Inferior parietal cortex (tissue), 1 donor: ENCODE data around the gene HM13.
"Not testable (repeated sequence)": the region's sequence is repeated elsewhere in the genome, so short reads cannot be mapped to it uniquely, and the experiment has no call there.

ENCODE experiments used
- DNase-seq: peaks from one replicate; pipeline ENCODE4 v3.0.0-alpha.2; 2016; ENCODE audit errors: extremely low spot score

Gene HM13

DNA sequence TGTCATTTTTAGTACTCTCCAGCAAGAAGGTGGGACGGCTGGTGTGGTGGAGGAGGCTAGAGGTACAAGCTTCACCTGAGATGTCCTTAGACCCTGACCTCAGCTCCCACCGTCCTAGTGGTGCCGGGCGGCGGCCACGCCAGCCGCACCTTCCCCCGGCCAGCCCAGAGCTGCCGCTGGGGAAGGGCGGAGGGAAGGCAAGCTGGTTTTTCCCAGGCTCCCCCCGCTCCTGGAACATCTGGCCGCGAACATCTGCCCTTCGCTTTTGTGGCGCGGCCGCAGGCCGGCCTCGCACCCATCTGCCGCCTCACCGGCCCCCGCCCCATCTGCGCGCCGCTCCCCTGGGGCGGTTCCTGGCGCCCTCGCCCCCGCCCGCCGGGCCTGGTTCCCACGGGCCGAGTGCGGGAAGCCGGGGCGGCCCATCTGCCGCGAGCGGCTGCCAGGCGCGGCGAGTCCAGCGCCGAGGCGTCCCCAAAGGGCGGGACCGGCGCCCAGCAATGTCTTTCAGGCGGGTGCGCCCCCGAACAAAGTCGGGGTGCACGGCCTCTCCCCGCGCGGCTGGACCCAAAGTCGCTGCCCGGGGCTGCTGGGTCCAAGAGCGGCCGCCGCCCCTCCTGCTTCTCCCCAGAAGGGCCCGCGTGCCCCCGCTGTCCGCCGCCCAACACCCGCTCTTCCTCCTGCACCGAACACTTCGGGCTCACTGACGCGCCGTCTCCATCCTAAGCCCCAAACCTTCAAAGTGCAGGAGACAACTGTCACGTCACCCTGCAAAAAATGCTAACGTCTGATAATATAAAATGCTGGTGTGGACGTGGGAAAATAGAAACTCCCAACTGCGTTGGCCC, 73.5 kb downstream of the HM13 start:
- DNase-seq, result no peak

DNA sequence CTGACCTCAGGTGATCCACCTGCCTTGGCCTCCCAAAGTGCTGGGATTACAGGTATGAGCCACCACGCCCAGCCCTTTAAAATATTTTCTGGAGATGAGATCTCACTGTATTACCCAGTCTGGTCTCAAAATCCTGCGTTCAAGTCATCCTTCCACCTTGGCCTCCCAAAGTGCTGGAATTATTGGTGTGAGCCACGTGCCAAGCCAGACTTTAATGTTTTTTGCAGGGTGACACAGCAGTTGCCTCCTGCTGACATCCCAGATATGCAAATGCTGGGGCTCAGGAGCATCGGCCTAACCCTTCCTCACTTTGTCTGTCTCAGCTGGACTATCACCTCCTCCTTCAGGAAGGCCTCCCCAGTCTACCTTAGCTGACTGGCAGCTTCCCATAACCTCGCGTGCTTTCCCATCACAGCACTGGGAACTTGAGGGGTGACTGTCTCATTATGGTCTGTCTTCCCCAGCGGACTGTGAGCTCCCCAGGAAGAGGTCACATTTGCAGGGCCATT, 76.5 kb downstream of the HM13 start:
- no peak for DNase-seq

DNA sequence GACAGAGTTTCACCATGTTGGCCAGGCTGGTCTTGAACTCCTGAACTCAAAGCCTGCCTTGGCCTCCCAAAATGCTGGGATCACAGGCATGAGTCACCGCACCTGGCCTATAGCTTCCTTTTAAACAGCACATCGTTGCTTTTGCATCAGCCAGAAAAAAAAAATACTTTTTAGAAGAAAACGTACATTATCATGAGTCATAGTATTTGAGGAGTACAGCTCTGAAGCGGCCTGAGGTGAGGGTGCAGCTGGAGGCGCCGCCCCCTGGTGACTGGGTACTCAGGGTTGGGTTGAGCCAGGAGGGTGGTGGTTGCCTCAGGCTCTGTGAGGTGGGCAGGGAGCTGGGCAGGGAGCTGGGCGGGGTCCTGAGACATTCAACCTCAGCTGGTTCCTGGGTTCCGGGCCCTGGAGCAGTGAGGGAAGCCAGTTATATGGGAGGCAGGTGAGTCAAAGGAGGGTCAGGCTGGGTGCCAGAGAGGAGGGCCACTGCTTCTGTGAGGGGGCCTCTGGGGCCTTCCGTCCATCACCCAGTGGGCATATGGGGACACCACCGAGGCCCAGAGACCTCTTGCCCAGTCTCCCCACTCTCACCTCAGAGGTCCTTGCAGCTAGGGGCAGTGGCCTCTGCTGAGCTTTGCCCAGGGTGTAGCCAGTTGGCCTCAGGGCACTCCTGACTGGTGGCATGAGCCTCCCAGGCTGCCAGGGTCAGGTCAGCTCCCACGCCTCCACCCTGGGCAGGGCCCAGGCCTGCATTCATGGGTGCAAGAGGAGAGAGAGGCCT, 79.2 kb downstream of the HM13 start:
- DNase-seq, result no peak

DNA sequence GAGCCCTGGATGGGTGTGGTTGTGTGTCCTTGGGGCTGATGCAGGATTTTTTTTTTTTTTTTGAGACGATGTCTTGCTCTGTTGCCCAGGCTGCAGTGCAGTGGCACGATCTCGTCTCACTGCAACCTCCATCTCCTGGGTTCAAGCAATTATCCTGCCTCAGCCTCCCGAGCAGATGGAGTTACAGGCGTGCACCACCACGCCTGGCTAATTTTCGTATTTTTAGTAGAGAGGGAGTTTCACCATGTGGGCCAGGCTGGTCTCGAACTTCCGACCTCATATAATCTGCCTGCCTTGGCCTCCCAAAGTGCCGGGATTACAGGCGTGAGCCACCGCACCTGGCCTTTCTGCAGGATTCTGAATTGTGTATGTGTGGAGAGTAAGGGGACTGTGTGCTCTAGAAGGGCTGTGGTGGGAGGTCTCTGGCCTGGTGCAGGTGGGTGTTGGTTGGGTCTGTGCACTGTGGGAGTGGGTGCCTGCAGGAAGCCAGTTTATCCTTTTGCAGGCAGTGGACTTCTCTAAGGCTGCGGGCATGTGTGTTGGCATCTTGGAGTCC, 79.8 kb downstream of the HM13 start:
- DNase-seq, result no peak

DNA sequence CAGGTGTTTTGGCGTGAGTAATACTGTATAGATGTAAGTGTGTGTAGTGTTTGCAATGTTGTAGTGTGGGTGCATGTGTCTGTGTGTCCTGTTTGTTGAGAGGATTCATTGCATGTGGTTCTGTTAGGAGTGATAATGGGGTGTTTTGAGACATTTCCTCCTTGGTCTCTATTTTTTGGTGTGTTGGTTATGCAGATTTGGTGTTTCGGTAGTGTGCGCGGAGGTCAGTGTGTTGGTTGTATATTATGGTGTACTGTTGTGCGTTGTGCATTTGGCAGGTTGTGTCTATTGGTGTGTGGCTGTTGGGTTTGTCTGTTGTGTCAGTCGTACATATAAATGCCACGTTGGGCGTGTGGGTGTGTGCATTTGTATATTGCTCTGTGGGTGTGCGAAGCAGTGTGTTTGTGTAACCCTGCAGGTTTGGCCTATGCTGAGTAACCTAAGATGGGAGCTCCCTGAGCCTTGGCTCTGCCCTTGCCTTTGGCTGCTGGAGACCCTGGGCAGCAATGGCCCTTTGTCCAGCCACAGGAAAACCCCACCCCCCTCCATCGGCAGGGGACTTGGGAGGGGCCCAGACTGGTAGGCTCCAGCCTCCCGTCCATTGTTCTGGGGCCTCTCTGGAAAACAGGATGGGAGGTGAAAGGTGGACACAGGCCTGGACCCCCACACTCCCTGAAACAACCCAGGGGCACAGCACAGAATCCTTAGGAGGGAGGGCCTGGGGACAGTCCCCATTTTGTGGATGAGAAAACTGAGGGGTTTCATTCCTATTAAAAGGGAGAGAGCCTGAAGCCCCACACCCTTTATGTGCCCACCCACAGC, 80.5 kb downstream of the HM13 start:
- no peak for DNase-seq

DNA sequence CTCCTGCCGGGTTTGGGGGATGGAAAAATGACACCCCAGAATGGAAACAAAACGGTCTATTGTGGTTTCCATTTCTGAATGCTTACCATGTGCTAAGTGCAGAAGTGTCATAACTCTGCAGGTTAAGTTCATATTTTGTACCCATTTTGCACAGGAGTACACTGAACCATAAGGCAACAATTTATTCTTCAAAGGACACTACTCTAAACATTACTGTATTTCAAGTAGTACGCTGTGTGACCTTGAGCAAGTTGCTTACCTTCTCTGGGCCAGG, 81.1 kb downstream of the HM13 start:
- DNase-seq, result no peak

DNA sequence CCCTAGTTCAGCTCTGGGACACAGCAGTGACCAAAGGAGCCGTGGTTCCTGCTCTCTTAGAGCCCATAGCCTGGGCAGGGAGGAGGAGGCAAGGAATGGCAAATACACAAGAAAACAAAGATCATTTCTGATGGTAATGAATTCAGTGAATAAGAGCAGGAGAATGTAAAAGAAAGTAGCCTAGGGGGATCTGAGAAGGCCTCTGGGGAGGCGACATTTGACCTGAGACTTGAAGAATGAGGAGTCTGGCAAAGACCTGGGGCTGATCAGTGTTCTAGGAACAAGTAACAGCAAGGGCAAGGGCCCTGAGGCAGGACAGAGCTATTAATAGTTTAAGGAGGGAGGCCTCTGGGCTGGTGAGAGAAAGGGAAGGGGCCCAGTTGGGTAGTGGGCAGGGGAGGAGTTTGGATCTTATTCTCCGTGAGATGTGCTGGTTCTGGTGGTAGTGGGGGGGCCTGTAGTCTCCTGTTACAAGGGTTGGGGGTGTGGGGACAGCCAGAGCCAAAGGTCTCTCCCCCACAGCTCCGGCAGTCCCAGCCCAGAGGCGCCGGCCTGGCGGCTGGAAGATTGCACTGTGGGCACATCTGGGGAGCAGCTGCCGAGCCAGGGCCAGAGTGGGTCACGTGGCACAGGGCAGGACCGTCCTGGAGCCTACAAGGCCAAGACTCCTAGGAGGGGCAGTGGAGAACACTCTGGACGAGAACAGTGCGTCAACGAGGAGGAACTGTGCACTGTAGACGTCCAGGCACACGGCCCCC, 81.6 kb downstream of the HM13 start:
- no peak for DNase-seq

DNA sequence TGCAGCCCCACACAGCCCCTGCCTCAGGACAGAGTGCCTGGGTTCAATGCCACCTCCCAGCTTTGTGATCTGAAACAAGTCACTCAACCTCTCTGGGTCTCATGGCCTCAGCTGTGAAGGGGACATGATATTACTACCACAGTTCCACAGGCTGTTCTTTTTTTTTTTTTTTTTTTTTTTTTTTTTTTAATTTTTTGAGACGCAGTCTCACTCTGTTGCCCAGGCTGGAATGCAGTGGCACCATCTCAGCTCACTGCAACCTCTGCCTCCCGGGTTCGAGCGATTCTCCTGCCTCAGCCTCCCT, 82.1 kb downstream of the HM13 start:
- DNase-seq, result not testable (repeated sequence)

DNA sequence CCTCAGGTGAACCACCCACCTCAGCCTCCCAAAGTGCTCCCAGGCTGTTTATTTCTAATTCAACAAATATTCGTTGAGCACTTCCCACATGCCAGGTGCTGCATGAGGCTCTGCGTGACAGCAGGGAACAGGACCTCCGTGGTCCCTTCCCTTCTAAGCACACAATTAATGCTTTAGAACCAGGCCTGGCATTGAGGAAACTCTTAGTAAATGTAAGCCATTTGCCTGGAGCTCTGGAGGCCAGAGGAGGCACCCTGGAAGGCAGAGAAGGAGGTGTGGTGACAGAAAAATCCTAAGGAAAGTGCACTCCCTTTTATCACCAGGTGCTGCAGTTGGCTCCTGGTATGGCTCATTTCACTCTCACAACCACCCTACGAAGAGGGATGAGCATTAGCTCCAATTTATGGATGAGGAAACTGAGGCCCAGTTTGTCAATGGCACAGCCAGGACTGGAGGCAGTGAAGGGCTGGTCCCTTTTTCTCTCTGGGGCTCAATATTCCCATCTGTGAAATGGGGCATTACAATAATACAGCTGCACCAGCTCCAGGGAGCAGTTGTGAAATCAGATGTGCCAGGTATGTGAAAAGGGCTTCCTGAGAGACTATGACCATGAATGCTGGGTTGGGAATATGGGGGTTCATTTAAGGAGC, 82.7 kb downstream of the HM13 start:
- DNase-seq, result no peak

DNA sequence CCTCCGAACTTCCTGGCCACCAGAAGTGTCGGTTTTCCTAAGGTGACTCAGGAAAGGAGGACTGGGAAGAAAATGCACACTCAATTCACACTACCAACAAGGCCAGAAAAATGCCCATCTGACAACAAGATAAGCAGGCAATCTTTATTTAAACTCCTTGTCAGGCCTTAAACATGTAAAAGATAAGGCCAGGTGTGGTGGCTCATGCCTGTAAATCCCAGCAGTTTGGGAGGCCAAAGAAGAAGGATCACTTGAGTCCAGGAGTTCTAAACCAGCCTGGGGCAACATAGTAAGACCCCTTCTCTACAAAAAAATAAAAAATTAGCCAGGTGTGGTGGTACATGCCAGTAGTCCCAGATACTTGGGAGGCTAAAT, 83.2 kb downstream of the HM13 start:
- no peak for DNase-seq

DNA sequence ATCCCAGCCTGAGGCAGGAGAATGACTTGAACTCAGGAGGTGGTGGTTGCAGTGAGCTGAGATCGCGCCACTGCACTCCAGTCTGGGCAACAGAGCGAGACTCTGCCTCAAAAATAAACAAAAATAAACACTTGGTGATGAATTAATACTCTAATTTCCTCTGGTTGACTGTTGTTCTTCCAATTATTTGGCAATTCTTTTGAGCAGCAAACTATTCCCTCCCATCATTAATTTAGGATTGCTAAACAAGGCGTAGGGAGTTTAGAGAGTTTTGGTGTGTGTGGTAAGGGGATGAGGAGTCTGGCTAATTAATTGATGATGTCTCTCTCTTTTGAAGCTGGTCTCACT, 88.2 kb downstream of the HM13 start:
- DNase-seq, result no peak

DNA sequence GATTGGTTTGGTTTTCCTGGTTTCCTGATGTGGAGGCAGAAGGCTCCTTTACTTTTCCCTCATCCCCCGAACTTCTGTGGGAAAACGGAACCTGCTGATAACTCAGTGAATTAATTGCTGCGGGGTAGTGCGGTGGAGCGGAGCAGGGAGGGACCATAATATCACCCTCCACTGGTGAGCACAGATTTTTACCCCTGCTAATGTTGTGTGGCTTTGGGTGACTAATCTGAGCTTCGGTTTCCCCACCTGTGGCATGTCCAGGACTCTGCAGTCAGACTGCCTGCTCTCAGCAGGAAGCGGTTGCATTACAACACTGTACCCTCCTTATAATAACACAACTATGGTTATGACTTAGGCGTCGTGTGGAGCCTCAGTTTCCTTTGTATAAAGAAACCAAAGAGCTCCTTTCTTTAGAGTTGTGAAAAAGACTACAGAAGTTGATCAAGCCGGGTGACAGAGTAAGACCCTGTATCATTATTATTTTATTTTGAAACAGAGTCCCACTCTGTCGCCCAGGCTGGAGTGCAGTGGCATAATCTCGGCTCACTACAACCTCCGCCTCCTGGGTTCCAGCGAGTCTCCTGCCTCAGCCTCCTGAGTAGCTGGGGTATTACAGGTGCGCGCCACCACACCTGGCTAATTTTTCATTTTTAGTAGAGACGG, 88.7 kb downstream of the HM13 start:
- DNase-seq, result no peak

DNA sequence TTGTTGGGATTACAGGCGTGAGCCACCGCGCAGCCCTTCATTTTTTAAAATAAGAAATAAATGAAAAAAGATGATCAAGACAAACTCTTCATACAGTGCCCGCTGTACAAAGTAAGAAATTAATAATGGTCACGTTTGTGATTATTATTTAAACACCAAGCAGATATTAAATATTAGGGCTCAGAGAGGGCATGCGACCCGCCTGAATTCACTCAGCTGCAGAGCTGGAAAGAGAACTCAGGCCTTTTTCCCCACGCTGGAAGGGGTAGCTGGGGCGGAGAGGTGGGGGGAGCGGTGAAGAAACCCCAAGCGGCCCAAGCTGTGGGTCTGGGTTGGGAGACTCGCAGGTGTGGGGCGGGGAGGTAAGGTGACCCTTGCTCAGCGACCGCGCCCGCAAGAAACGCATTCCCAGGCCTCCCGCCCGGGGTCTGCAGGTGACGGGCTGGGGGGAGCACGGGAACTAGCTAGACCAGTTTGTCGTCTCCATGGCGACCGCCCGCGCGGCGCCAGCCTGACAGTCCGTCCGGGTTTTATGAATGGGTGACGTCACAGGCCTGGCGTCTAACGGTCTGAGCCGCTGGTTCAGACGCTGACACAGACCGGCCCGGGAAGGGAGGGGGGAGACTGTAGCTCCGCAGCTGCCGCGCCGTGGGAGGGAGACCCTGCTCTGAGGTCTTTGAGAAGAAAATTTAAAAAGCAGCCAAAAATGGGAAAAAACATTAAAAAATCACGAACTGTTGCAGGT, 89.8 kb downstream of the HM13 start:
- DNase-seq, result peak; percentile 87

DNA sequence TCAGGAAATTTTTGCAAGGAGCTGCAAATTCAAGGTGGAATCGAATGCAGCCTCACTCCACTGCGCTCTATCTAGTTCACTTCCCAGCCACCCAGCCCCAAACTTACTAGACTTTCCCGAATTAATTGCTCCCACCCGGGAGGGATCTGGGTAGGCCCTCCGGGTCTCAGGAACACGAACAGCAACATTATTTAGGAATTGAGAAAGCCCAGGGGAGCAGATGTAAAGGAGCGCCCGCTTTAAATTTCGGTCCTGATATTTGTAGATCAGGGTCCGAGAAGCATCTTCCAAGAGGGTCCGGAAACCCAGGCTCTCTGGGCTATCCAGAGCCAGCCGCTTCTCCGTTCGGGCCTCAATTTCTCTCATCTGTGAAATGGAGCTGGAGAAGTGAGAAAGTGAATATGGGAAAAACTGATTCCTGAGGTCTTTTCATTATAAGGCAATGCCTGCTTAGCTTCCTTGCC, 90.4 kb downstream of the HM13 start:
- DNase-seq, result no peak

DNA sequence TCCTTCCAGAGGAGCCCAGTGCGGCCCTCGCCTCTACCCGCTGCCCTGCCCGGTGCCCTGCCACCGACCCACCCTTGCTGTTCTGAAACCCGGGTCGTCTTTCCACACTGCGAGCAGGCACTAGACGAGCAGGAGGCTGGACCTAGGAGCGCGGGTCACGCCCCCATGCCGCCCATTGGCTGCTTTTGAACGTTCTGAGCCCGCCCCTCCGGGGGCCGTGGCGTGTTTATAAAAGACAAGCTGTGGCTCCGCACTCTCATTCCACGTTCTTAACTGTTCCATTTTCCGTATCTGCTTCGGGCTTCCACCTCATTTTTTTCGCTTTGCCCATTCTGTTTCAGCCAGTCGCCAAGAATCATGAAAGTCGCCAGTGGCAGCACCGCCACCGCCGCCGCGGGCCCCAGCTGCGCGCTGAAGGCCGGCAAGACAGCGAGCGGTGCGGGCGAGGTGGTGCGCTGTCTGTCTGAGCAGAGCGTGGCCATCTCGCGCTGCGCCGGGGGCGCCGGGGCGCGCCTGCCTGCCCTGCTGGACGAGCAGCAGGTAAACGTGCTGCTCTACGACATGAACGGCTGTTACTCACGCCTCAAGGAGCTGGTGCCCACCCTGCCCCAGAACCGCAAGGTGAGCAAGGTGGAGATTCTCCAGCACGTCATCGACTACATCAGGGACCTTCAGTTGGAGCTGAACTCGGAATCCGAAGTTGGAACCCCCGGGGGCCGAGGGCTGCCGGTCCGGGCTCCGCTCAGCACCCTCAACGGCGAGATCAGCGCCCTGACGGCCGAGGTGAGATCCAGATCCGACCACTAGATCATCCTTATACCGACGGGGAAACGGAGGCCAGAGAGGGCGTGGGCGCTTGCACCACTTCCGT, 91.0 kb downstream of the HM13 start, which contains the start of gene ID1:
ID1 (plus strand) TSS at position 259 of the 871 bp plus-strand sequence; CDS start at position 358, 99 bp downstream.
- DNase-seq, result peak; percentile 94

DNA sequence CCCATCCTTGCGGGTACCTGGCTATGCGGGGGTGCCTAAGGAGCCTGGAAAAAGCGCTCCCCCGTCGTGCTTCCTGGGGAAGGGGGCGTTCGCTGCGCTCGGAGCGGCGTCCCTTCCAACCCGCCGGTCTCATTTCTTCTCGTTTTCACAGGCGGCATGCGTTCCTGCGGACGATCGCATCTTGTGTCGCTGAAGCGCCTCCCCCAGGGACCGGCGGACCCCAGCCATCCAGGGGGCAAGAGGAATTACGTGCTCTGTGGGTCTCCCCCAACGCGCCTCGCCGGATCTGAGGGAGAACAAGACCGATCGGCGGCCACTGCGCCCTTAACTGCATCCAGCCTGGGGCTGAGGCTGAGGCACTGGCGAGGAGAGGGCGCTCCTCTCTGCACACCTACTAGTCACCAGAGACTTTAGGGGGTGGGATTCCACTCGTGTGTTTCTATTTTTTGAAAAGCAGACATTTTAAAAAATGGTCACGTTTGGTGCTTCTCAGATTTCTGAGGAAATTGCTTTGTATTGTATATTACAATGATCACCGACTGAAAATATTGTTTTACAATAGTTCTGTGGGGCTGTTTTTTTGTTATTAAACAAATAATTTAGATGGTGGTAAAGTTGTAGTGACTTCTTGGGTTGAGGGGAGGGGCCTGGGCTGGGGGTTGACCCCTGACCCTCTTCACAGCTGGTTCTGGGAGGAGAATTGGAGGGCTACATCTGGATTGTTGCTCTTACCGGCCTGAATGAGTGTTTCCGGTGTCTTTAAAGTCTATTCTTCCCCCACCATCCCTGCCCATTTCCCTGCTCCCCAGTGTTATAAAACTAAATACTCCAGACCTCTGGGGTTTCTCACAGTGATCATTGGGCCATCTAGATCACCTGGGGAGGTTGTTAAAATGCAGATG, 91.9 kb downstream of the HM13 start:
- no peak for DNase-seq

DNA sequence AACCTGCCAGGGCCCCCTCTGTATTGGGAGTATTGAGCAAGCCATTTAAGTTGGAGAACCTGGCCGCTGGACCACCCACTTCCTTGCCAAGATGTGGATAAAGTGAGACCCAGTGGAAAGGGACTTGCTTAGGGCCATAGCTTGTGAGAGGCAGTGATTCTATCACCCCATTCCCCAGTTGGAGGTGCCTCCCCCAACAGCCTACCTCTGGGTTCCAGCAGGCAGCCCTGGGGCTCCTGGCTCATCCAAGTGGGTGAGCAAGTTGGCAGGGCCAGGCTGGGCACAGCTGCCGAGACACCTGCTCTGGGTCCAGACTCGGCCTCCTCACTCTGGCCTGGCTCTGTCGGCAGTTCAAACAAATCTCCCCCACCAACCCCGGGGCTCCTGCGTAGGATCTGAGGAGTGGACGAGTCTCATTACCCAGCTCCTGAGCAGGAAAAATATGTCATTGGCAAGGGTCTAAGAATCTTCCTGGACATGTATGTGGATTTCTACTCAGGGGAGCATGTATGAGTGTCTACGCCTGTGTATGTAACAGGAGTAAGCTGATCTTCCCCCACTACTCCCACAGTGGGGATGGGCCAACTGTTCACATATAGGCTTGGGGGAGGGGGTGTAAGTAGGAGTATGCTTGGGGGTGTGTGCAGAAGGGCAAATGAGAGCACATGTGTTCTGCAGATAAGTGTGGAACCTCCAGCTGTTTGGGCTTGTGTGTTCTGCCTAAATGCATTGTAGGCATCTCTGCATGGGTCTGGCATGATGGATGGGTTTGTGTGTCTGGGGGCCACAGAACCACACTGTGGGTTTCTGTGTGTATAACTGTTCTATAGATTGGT, 92.8 kb downstream of the HM13 start:
- DNase-seq, result no peak
